Head of caudate nucleus (tissue), 42 donors: ENCODE data around the gene HDAC10.
"Not testable (repeated sequence)": the region's sequence is repeated elsewhere in the genome, so short reads cannot be mapped to it uniquely, and the experiment has no call there.

Experiments
- DNase-seq, 42 donors: peaks; one replicate each; pipeline versions ENCODE4 v3.0.0 to v3.0.0-alpha.2; 2020 to 2021; ENCODE audit warnings: mixed read lengths in 7 of 42
- intact Hi-C: fragments of 100-400 bp; cut with DNase I; formaldehyde crosslinking; loops from one replicate; pipeline ENCODE4 v1.15.0; 2022

The HDAC10 gene

GRCh38 chr22:50273781-50274180, 22.7 kb upstream of the HDAC10 start:
- intact Hi-C loops, DNase-seq: not testable (repeated sequence)

GRCh38 chr22:50273352-50273751, 22.3 kb upstream of the HDAC10 start:
- intact Hi-C loops, DNase-seq: not testable (repeated sequence)

GRCh38 chr22:50272044-50272802, 21.2 kb upstream of the HDAC10 start:
- intact Hi-C loops, result no loop called here
- no peak for DNase-seq

- DNase-seq, result peak in 39 of 42 donors; percentile 40 to 84 (median 67)
- intact Hi-C loops, result no loop called here
These were observed 20.5 kb upstream of the HDAC10 start for GRCh38 chr22:50271519-50271970.

- intact Hi-C loops, result no loop called here
- DNase-seq, result peak in 21 of 42 donors; percentile 35 to 72 (median 49)
These were observed 19.8 kb upstream of the HDAC10 start for GRCh38 chr22:50270666-50271394.

- intact Hi-C loops, result no loop called here
These were observed 19.1 kb upstream of the HDAC10 start, which contains the start of gene MAPK11 for GRCh38 chr22:50269970-50270665. MAPK11 (minus strand) TSS chr22:50270380; CDS start chr22:50270292, 88 bp downstream.

GRCh38 chr22:50269573-50269969, 18.5 kb upstream of the HDAC10 start:
- DNase-seq, result no peak
- intact Hi-C loops, result no loop called here

More at GRCh38 chr22:50269970-50270665, 19.1 kb upstream of the HDAC10 start, which contains the start of gene MAPK11:
- DNase-seq, result peak in 39 of 42 donors; percentile 31 to 81 (median 60)

GRCh38 chr22:50268655-50269113, 17.6 kb upstream of the HDAC10 start:
- peak in 13 of 42 donors; percentile 32 to 65 (median 54) for DNase-seq
- intact Hi-C loops, result no loop called here

- intact Hi-C loops, result no loop called here
- DNase-seq, result peak; percentile 40 to 91 (median 77)
These were observed 16.7 kb upstream of the HDAC10 start for GRCh38 chr22:50267591-50268390.

- intact Hi-C loops, result no loop called here
- no peak for DNase-seq
These were observed 15.9 kb upstream of the HDAC10 start for GRCh38 chr22:50266994-50267393.

- intact Hi-C loops, result no loop called here
- no peak for DNase-seq
These were observed 14.0 kb upstream of the HDAC10 start for GRCh38 chr22:50264946-50265669.

- DNase-seq, result peak in 40 of 42 donors; percentile 47 to 90 (median 76)
- intact Hi-C loops, result no loop called here
These were observed 13.2 kb upstream of the HDAC10 start for GRCh38 chr22:50264104-50264745.

- no peak for DNase-seq
These were observed 12.0 kb upstream of the HDAC10 start for GRCh38 chr22:50262973-50263617.

GRCh38 chr22:50262460-50262911, 11.4 kb upstream of the HDAC10 start:
- DNase-seq, result no peak
- intact Hi-C loops, result no loop called here

More at GRCh38 chr22:50262973-50263617, 12.0 kb upstream of the HDAC10 start:
- intact Hi-C loops, result no loop called here

- intact Hi-C loops, result no loop called here
- peak in 3 of 42 donors; percentile 36 to 40 (median 37) for DNase-seq
These were observed 10.8 kb upstream of the HDAC10 start, which contains the start of gene MAPK12 for GRCh38 chr22:50261615-50262459. MAPK12 (minus strand) TSS chr22:50261683; CDS start chr22:50261509, 174 bp downstream.
